Hematopoietic multipotent progenitor cell treated with erythropoietin and hydrocortisone succinate and interleukin-3 and kit ligand, for 4 days (in vitro differentiated cells): Measurements from ENCODE around the gene MED9.

Experiments
- DNase-seq: peaks from one replicate; pipeline ENCODE4 v3.0.0-alpha.2; 2015

Gene MED9

DNA sequence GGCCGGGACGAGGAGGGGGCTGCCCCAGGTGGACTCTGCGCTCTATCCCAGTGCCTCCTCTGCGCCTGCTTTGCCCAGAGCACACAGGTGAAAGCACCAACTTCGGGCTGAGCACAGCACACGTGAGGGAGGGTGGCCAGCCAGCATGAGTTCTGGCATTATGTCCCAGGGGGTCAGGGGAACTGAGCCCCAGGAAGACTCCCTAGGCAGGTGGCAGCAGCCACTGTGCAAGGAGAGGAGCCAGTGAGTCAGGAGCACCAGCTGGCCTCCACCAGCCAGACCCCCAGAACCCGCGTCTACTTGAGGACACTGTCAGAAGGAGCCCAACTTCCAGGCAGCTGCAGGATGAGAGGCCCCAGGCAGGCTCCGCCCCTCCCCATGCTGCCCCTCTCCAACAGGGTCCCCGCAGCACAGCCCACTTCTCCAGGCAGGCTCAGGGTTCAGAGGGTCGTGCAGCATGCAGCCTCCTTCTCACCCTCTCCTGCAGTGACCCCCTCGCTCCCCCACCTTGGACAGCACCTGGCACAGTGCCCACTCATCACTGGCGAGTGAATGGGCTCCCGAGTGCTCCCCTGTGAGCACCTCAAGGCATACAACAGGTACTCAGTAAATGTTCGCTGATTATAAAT lies 63.6 kb downstream of the MED9 start:
- DNase-seq = no peak

DNA sequence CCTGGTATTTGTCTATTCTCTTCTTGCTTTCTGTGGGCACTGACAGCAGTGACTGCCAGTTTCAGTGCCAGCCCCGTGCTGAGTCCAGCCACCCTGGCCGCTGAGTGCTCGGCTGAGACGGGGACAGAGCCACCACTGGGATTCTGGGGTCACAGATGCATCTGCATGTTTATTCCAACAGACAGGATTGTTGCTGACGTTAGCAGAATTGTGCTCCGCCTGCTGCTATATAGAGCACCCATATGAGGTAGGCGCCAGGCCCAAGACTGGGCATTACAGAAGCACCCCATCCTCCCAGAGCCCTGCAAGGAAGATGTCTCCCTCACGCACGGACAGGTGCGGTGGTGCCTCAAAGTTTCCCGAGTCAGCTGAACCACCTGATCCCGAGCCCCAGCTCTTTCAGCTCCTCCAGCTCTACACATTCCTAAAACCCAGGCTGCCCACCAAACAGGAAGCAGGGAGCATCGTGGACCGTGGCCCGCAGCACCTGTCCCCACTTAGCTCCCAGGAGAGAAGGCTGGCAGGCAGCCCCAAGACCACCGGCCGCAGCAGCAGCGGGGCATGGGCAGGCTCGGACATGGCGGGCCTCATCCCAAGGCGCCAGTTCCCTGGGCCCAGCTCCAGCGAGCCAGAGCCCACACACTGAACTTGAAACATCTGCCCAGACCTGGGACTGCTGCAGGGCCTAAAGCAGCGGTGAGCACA lies 64.3 kb downstream of the MED9 start:
- no peak for DNase-seq

DNA sequence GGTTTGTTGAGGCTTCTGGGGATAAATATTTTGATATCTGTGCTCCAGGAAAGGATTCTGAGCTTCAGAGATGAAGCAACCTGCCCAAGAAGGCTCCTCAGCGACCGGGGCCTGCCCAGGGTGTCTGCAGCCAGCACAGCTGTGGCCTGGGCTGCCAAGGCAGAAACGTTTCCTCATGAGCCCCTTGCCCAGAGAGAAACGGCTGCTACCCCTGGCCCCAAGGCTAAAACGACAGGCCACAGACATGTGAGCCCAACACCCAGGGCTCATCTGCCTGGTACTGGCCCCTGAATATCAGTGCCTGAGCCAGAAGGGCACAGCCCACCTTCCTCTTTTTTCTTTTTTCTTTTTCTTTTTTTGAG lies 64.8 kb downstream of the MED9 start:
- no peak for DNase-seq
